ENCODE results near the gene FGF6. TPM values are rescaled to one million over a fixed set of nuclear protein-coding genes. Genes with fewer than 3 reads are reported as not detected.

FGF6 gene
- total RNA-seq, 6 experiments from 2014 or later, result not detected

DNA sequence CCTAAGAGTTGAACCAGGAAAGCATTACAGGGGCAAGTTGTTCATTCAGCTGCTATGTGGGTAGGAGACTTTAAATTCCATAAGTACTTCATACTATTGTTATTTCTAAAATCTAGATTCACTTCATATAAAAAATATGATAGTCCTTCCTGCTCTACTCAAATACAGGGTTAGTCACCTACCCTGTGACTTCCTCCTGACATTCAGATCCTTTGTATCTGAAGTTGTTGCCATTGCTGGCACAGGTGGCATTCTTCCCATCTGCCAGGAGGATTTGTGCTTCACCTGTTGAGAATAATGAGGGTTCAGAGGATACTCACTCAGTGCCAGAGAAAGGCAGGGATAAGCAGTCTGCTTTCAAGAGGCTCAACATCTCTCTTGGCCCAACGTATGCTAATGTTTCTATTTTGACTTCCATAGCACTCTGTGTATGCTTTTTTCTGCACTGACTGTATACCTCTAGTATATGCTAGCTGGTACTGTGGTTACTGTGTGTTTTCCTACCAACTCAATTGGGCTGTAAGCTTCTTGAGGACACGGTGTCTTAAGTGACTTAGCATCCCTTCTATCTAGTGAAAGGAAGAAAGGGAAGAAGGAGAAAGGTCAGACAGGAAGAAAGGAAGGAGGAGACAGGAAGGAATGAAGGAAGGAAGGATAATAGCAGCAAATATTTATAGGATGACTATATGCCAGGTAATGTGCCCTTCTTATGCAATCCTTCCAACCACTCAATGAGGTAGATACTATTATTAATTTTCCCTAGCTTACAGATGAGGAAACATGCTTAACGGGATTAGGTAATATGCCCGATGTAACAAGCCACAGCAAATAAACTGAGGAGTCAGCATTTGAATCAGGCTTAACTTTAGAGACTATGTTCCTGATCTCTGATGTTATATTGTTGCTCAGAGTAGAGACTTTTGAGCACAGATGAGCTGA is 38.5 kb upstream of the FGF6 start:
- no peak for TF ChIP-seq CTCF (IDR thresholded peaks at IDR 0.05)
- Mint-ChIP-seq H3K9me3 (peaks cover 8% of the 10 kb centered on the region), H3K27ac (no peak overlapping the region), H3K4me3 (no peak overlapping the region), H3K36me3 (ENCODE audit: low read depth) (peaks cover 6% of the 10 kb centered on the region), H3K27me3 (ENCODE audit: insufficient read depth) (no peaks in the 10 kb centered on the region; the same call in 1 of the 2 replicates), H3K4me1 (ENCODE audit: low read depth) (no peaks in the 10 kb centered on the region)
- no peak for DNase-seq

DNA sequence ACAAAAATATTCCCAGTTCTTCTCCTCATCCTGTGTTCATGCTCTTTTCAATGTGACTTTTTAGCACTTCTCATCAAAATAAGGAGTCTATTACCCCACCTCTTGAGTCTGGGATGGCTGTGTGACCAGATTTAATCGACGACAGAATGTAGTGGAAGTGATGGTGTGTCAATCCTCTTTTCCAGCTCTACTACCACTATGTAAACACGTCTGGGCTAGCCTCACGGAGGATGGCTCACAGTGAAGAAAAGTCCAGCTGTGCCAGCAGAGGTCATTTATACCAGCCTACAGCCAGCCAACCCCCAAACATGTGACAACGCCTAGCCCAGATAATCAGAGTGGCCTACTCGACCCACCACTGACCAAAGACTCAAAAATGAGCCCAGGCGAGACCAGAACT is 37.3 kb upstream of the FGF6 start:
- TF ChIP-seq CTCF (IDR thresholded peaks at IDR 0.05), result no peak
- Mint-ChIP-seq H3K9me3 (peaks cover 13% of the 10 kb centered on the region), H3K27me3 (ENCODE audit: insufficient read depth) (no peaks in the 10 kb centered on the region; the same call in 1 of the 2 replicates), H3K27ac (no peak overlapping the region), H3K4me1 (ENCODE audit: low read depth) (no peaks in the 10 kb centered on the region), H3K4me3 (no peak overlapping the region), H3K36me3 (ENCODE audit: low read depth) (peaks cover 4% of the 10 kb centered on the region; the same call in 1 of the 2 replicates)
- no peak for DNase-seq

DNA sequence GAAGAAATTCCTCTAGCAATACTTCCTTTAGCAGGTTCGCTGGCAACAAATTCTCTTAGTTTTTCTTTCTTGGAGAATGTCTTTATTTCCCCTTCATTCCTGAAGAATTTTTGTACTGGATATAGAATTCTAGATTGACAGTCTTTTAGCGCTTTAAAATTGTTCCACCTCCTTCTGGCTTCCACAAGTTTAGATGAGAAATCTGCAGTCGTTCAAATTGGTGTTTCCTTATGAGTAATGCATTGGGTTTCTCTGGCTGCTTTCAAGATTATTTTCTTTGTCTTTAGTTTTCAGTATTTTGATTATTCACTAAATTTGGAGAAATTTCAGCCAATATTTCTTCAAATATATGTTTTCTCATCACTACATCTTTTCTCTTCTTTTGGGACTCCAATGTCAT is 33.3 kb upstream of the FGF6 start:
- Mint-ChIP-seq H3K36me3 (ENCODE audit: low read depth) (peaks cover 4% of the 10 kb centered on the region; the same call in 1 of the 2 replicates), H3K4me1 (ENCODE audit: low read depth) (no peaks in the 10 kb centered on the region), H3K4me3 (no peak overlapping the region), H3K9me3 (peaks cover 13% of the 10 kb centered on the region), H3K27ac (no peak overlapping the region), H3K27me3 (ENCODE audit: insufficient read depth) (peaks cover 6% of the 10 kb centered on the region)
- DNase-seq, result no peak
- TF ChIP-seq CTCF (IDR thresholded peaks at IDR 0.05), result no peak

DNA sequence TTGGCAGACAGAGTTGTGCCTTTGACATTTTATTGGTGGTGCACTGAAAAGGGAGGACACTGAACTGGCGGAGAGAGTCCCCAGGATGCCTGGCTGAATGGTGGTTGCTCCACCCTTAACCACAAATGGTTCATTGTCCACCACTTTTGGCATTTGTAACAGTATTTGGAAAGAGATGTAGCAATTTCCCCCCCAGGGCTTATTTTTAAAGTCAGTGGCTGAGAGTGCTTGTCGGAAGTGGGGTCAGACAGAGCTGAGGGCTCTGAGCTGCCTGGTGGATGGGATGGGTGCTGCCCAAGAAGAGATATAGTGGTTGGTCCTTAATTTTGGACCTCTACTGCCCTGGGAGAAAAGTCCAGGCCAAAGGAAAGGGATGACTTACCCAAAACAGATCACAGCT is 31.5 kb upstream of the FGF6 start:
- DNase-seq, result no peak
- no peak overlapping the region for H3K27ac Mint-ChIP-seq
- H3K27me3 Mint-ChIP-seq (ENCODE audit: insufficient read depth), result peaks cover 11% of the 10 kb centered on the region
- H3K36me3 Mint-ChIP-seq (ENCODE audit: low read depth), result peaks cover 4% of the 10 kb centered on the region; the same call in 1 of the 2 replicates
- no peaks in the 10 kb centered on the region for H3K4me1 Mint-ChIP-seq (ENCODE audit: low read depth)
- H3K9me3 Mint-ChIP-seq, result peaks cover 13% of the 10 kb centered on the region
- TF ChIP-seq CTCF (IDR thresholded peaks at IDR 0.05), result no peak
- H3K4me3 Mint-ChIP-seq, result no peak overlapping the region

- no peaks in the 10 kb centered on the region for H3K36me3 Mint-ChIP-seq (ENCODE audit: low read depth)
- H3K4me3 Mint-ChIP-seq, result no peak overlapping the region
- no peak for TF ChIP-seq CTCF (IDR thresholded peaks at IDR 0.05)
- H3K4me1 Mint-ChIP-seq (ENCODE audit: low read depth), result no peaks in the 10 kb centered on the region
- peaks cover 16% of the 10 kb centered on the region for H3K27me3 Mint-ChIP-seq (ENCODE audit: insufficient read depth)
- DNase-seq, result no peak
- no peaks in the 10 kb centered on the region for H3K9me3 Mint-ChIP-seq
- no peak overlapping the region for H3K27ac Mint-ChIP-seq
Observed at GRCh38 chr12:4472046-4472445, 26.4 kb upstream of the FGF6 start.

Data from HFFc6 (cell line).